K562 (cell line): Measurements from ENCODE around the gene NDOR1. TPM values are rescaled to one million over a fixed set of nuclear protein-coding genes. Genes with fewer than 3 reads are reported as not detected.

Experiments
- ARID4B ChIP-seq: sonication (generic); formaldehyde crosslinking; IDR thresholded peaks from 2 replicates; pipeline ENCODE4 v1.8.0; 2022; ENCODE audit warnings: mild to moderate bottlenecking, missing genetic modification reagents
- ATF7 ChIP-seq: fragments of 450-650 bp; IDR thresholded peaks from 2 replicates; pipeline ENCODE4 v1.7.1; 2014; ENCODE audit warnings: mild to moderate bottlenecking, moderate library complexity
- C11orf30 ChIP-seq: fragments of 450-650 bp; IDR thresholded peaks from 2 replicates; pipeline ENCODE4 v1.6.1; 2016; ENCODE audit warnings: low read depth, mild to moderate bottlenecking
- CBFB ChIP-seq: sonication (generic); formaldehyde crosslinking; IDR thresholded peaks from 2 replicates; pipeline ENCODE4 v1.4.0; 2020; ENCODE audit warnings: mild to moderate bottlenecking, missing genetic modification reagents
- FOXP1 ChIP-seq: sonication (generic); formaldehyde crosslinking; IDR thresholded peaks from 2 replicates; pipeline ENCODE4 v1.8.0; 2022; ENCODE audit warnings: mild to moderate bottlenecking, missing genetic modification reagents
- MNT ChIP-seq, 2 experiments: fragments of 450-650 bp; conservative IDR thresholded peaks; 2 replicates each; pipeline ENCODE4 v1.6.1; 2017; ENCODE audit warnings: mild to moderate bottlenecking in 2 of 2, moderate library complexity in 2 of 2
- MYC ChIP-seq, 2 experiments: fragments of 250-450 bp in 1 of 2; sonication (Bioruptor Pico) in 1 of 2; IDR thresholded peaks; 2 replicates each; pipeline versions ENCODE4 v1.5.1 to v1.6.1; 2012 to 2021; ENCODE audit warnings: low read depth in 2 of 2, borderline replicate concordance in 1 of 2, improper control_type of control experiment in 1 of 2, low read length in 1 of 2, mild to moderate bottlenecking in 1 of 2, moderate library complexity in 1 of 2
- PRMT5 ChIP-seq: sonication (generic); formaldehyde crosslinking; IDR thresholded peaks from 2 replicates; pipeline ENCODE4 v1.5.0; 2020; ENCODE audit warnings: missing genetic modification reagents
- SIN3A ChIP-seq, 2 experiments: fragments of 150-350 bp in 1 of 2; IDR thresholded peaks; 2 replicates each; pipeline ENCODE4 v1.6.1; 2011 to 2016; ENCODE audit warnings: borderline replicate concordance in 2 of 2, low read depth in 2 of 2, low read length in 2 of 2, mild to moderate bottlenecking in 2 of 2, moderate library complexity in 2 of 2; ENCODE audit not compliant: control insufficient read depth in 1 of 2
- TAF1 ChIP-seq: IDR thresholded peaks from 2 replicates; pipeline ENCODE4 v1.6.1; 2011; ENCODE audit warnings: mild to moderate bottlenecking, low read length, moderate library complexity; ENCODE audit not compliant: insufficient read depth, control insufficient read depth, severe bottlenecking; ENCODE audit errors: extremely low read depth
- TBP ChIP-seq: optimal IDR thresholded peaks from 2 replicates; pipeline ENCODE3; 2011; ENCODE audit warnings: low read depth, low read length, improper control_type of control experiment
- YY1 ChIP-seq, 3 experiments: IDR thresholded peaks; 2 replicates each; pipeline ENCODE4 v1.6.1; 2011; ENCODE audit warnings: low read length in 2 of 3, mild to moderate bottlenecking in 2 of 3, moderate library complexity in 2 of 3, borderline replicate concordance in 1 of 3, control low read depth in 1 of 3, low read depth in 1 of 3; ENCODE audit not compliant: insufficient read depth in 3 of 3, insufficient replicate concordance in 2 of 3, control insufficient read depth in 1 of 3, insufficient read length in 1 of 3; ENCODE audit errors: extremely low read depth in 1 of 3
- ZBTB7A ChIP-seq: IDR thresholded peaks from 2 replicates; pipeline ENCODE4 v1.6.1; 2011; ENCODE audit warnings: low read depth, mild to moderate bottlenecking, low read length, moderate library complexity, borderline replicate concordance; ENCODE audit not compliant: control insufficient read depth
- ZNF146 ChIP-seq: IDR thresholded peaks from one replicate; pipeline ENCODE4 v1.6.1; 2018; ENCODE audit warnings: missing compliant biosample characterization; ENCODE audit not compliant: unreplicated experiment
- polyA plus RNA-seq, 8 experiments: library from polyadenylated mRNA; depleted of rRNA in 4 of 8; stranded (reverse) in 5 of 8; unstranded in 3 of 8; fragments of >200 nt; fragmentation: Nextera tagmentation in 2 of 8; fragmentation: Illumina TruSeq in 1 of 8; extraction: Ambion mirVana in 2 of 8; extraction: Trizol in 1 of 8; gene quantifications; 2 replicates each; pipeline versions ENCODE4 v1.2.1 to v1.2.3, GENCODE V29; 2011 to 2014; ENCODE audit warnings: inconsistent platforms in 1 of 8, missing spikeins in 1 of 8
- total RNA-seq, 7 experiments: library from RNA; depleted of rRNA in 6 of 7; stranded (reverse); fragments of >200 nt in 6 of 7; fragmentation: Illumina TruSeq in 2 of 7; extraction: Trizol in 2 of 7; gene quantifications; 2 replicates each; pipeline versions ENCODE4 v1.2.1 to v1.2.3, GENCODE V29; 2011 to 2021; ENCODE audit warnings: low replicate concordance in 1 of 7
- TF ChIP-seq, protein P1 (sequence below), 2 experiments: IDR thresholded peaks; 2 replicates each; pipeline ENCODE4 v1.6.1; 2011; ENCODE audit warnings: borderline replicate concordance in 1 of 2, control low read depth in 1 of 2, low read depth in 1 of 2, low read length in 1 of 2, mild to moderate bottlenecking in 1 of 2, mixed read lengths in 1 of 2, moderate library complexity in 1 of 2; ENCODE audit not compliant: insufficient read depth in 1 of 2, insufficient read length in 1 of 2, poor library complexity in 1 of 2, severe bottlenecking in 1 of 2; ENCODE audit errors: extremely low read depth in 1 of 2

Gene NDOR1
- total and polyA plus RNA-seq, 9 of the 15 experiments (the other 6 are each of a cell fraction or from before 2014, with no cell fraction given): 0.06 to 36.9 (median 6.9) TPM

- peak; percentile 94 for TF ChIP-seq ZBTB7A
- peak; percentile 68 to 84; a peak in 2 of 4 replicates for TF ChIP-seq SIN3A (IDR thresholded peaks at IDR 0.05; ENCODE audit: borderline replicate concordance in 2 of 2, control insufficient read depth in 1 of 2, low read depth in 2 of 2, low read length in 2 of 2)
- peak; percentile 40; the same call in 1 of the 2 replicates for TF ChIP-seq ATF7
- peak; percentile 28 for TF ChIP-seq TAF1
- peak in 1 of 2 experiments; percentile 67; a peak in 1 of 4 replicates for TF ChIP-seq MNT (conservative IDR thresholded peaks at IDR 0.05)
- TF ChIP-seq, protein P1, sequence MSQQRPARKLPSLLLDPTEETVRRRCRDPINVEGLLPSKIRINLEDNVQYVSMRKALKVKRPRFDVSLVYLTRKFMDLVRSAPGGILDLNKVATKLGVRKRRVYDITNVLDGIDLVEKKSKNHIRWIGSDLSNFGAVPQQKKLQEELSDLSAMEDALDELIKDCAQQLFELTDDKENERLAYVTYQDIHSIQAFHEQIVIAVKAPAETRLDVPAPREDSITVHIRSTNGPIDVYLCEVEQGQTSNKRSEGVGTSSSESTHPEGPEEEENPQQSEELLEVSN (IDR thresholded peaks at IDR 0.05; ENCODE audit: borderline replicate concordance in 1 of 2, extremely low read depth in 1 of 2, insufficient read depth in 1 of 2, insufficient read length in 1 of 2, low read depth in 1 of 2, low read length in 1 of 2, poor library complexity in 1 of 2, severe bottlenecking in 1 of 2): peak in 1 of 2 experiments; percentile 38
- TF ChIP-seq TBP: peak; percentile 60
- TF ChIP-seq ZNF146 (CRISPR knock-in tag): no peak
- no peak for TF ChIP-seq CBFB (CRISPR knock-in tag)
- TF ChIP-seq YY1 (IDR thresholded peaks at IDR 0.05; ENCODE audit: borderline replicate concordance in 1 of 3, control insufficient read depth in 1 of 3, extremely low read depth in 1 of 3, insufficient read depth in 3 of 3, insufficient read length in 1 of 3, insufficient replicate concordance in 2 of 3, low read depth in 1 of 3, low read length in 2 of 3): peak in 2 of 3 experiments; percentile 19 to 66
- TF ChIP-seq FOXP1: no peak
- peak; percentile 37; the same call in 1 of the 2 replicates for TF ChIP-seq MYC (IDR thresholded peaks at IDR 0.05; ENCODE audit: low read depth, low read length)
- TF ChIP-seq MYC (CRISPR knock-in tag; IDR thresholded peaks at IDR 0.05; ENCODE audit: borderline replicate concordance, low read depth): no peak
- no peak for TF ChIP-seq PRMT5 (CRISPR knock-in tag)
- peak; percentile 35; the same call in 1 of the 2 replicates for TF ChIP-seq ARID4B (CRISPR knock-in tag)
- TF ChIP-seq C11orf30: peak; percentile 62; the same call in 1 of the 2 replicates
Observed at GRCh38 chr9:137217276-137218211, 12.0 kb downstream of the NDOR1 start (continued).
